Measurements from ENCODE around the gene FGD2. TPM values are rescaled to one million over a fixed set of nuclear protein-coding genes. Genes with fewer than 3 reads are reported as not detected.

The FGD2 gene
- total RNA-seq, 1 experiment from 2014 or later: 0.13 TPM

DNA sequence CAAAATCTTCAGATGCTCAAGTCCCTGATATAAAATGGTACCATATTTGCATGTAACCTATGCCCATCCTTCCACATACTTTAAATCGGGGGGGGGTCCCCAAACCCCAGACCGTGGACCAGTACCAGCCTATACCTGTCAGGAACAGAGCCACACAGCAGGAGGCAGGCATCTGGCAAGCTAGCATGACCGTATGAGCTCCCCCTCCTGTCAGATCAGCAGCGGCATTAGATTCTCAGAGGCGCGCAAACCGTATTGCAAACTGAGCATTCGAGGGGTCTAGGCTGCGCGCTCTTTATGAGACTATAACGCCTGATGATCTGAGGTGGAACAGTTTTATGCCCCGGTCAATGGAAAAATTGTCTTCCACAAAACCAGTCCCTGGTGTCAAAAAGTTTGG, 30.7 kb downstream of the FGD2 start:
- Histone ChIP-seq H3K18ac (ENCODE audit: insufficient read length, low read depth, low read length) (no peak overlapping the region), H3K27ac (ENCODE audit: insufficient read length, low read depth, low read length) (no peak overlapping the region), H2BK15ac (ENCODE audit: low read depth, low read length) (no peak overlapping the region), H3K9ac (ENCODE audit: extremely low read depth, insufficient read length, low read length) (no peak overlapping the region), H3K4me2 (ENCODE audit: insufficient read depth, insufficient read length, low read length) (no peak overlapping the region), H4K8ac (replicated peaks; ENCODE audit: insufficient read length, low read depth, low read length) (no peak overlapping the region), H3K9me3 (ENCODE audit: control insufficient read depth, low read depth, low read length) (no peaks in the 10 kb centered on the region), H3K4ac (ENCODE audit: low read depth, low read length) (no peak overlapping the region), H4K20me1 (ENCODE audit: control insufficient read depth, insufficient read depth, insufficient read length) (no peaks in the 10 kb centered on the region), H2BK120ac (ENCODE audit: low read depth, low read length, poor library complexity, severe bottlenecking) (no peak overlapping the region), H2BK20ac (ENCODE audit: low read depth, low read length, poor library complexity, severe bottlenecking) (no peak overlapping the region), H3T11ph (ENCODE audit: low read length) (no peak overlapping the region), H3K56ac (ENCODE audit: insufficient read length, low read depth, low read length) (no peak overlapping the region), H3K4me1 (ENCODE audit: insufficient read depth, low read length) (no peaks in the 10 kb centered on the region), H3K14ac (ENCODE audit: insufficient read depth, low read length) (no peak overlapping the region), H4K91ac (ENCODE audit: insufficient read length, low read depth, low read length) (no peak overlapping the region), H2AK5ac (ENCODE audit: insufficient read length, low read length) (no peak overlapping the region), H2AFZ (ENCODE audit: low read length) (no peak overlapping the region), H3K23me2 (ENCODE audit: insufficient read length, low read depth, low read length, poor library complexity, severe bottlenecking) (no peaks in the 10 kb centered on the region), H3K27me3 (ENCODE audit: insufficient read depth, low read length) (no peaks in the 10 kb centered on the region), H4K5ac (ENCODE audit: insufficient read length, low read depth, low read length) (no peak overlapping the region), H2BK12ac (ENCODE audit: insufficient read length, low read depth, low read length) (no peak overlapping the region), H3K79me2 (ENCODE audit: insufficient read depth, low read length) (no peaks in the 10 kb centered on the region), H2BK5ac (ENCODE audit: insufficient read length, low read length) (no peak overlapping the region), H3K23ac (ENCODE audit: insufficient read length, low read depth, low read length) (no peak overlapping the region), H3K79me1 (ENCODE audit: insufficient read depth, low read depth, low read length, poor library complexity, severe bottlenecking) (no peaks in the 10 kb centered on the region)
- Mint-ChIP-seq H3K27ac (no peak overlapping the region; a peak in 1 of 7 replicates), H3K9me3 (peaks cover 0 to 4% of the 10 kb centered on the region in 2 experiments; a peak in 2 of 5 replicates), H3K4me3 (no peak overlapping the region), H3K27me3 (ENCODE audit: low read depth) (no peaks in the 10 kb centered on the region), H3K4me1 (peaks cover 5 to 10% of the 10 kb centered on the region in 2 experiments), H3K36me3 (ENCODE audit: insufficient read depth in 1 of 3, low read depth in 3 of 3) (no peaks in the 10 kb centered on the region)
- TF ChIP-seq, protein P1, sequence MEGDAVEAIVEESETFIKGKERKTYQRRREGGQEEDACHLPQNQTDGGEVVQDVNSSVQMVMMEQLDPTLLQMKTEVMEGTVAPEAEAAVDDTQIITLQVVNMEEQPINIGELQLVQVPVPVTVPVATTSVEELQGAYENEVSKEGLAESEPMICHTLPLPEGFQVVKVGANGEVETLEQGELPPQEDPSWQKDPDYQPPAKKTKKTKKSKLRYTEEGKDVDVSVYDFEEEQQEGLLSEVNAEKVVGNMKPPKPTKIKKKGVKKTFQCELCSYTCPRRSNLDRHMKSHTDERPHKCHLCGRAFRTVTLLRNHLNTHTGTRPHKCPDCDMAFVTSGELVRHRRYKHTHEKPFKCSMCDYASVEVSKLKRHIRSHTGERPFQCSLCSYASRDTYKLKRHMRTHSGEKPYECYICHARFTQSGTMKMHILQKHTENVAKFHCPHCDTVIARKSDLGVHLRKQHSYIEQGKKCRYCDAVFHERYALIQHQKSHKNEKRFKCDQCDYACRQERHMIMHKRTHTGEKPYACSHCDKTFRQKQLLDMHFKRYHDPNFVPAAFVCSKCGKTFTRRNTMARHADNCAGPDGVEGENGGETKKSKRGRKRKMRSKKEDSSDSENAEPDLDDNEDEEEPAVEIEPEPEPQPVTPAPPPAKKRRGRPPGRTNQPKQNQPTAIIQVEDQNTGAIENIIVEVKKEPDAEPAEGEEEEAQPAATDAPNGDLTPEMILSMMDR (conservative IDR thresholded peaks at IDR 0.05): peak; percentile 18; the same call in 1 of the 3 replicates
- WGBS (ENCODE audit: extremely low coverage, insufficient read length, low lambda C conversion rate): no CpG with 5 or more reads among the region's 12 CpGs
- DNase-seq: no peak
